GM12873 (cell line): ENCODE measurements around the gene RBM48.

Experiments used
- CTCF ChIP-seq: IDR thresholded peaks from 2 replicates; pipeline ENCODE4 v1.5.1; 2012; ENCODE audit warnings: low read depth, mild to moderate bottlenecking, moderate library complexity, low read length, control low read depth; ENCODE audit not compliant: insufficient read depth; ENCODE audit errors: missing control alignments

RBM48 gene

GRCh38 chr7:92503767-92504166 is 24.8 kb upstream of the RBM48 start:
- TF ChIP-seq CTCF, result no peak

- no peak for TF ChIP-seq CTCF
These were observed 24.0 kb upstream of the RBM48 start for GRCh38 chr7:92504563-92504962.

GRCh38 chr7:92506363-92506762 is 22.2 kb upstream of the RBM48 start:
- no peak for TF ChIP-seq CTCF

GRCh38 chr7:92508946-92509345 is 19.6 kb upstream of the RBM48 start:
- no peak for TF ChIP-seq CTCF

- TF ChIP-seq CTCF, result no peak
These were observed 15.3 kb upstream of the RBM48 start for GRCh38 chr7:92513167-92513902.

GRCh38 chr7:92517631-92518030 is 11.0 kb upstream of the RBM48 start:
- no peak for TF ChIP-seq CTCF

GRCh38 chr7:92520024-92520423 is 8.6 kb upstream of the RBM48 start:
- TF ChIP-seq CTCF, result no peak

GRCh38 chr7:92523110-92523509 is 5.5 kb upstream of the RBM48 start:
- TF ChIP-seq CTCF, result no peak
